Raji (cell line): Measurements from ENCODE around the gene ANKRD6.

ENCODE experiments used
- POLR2A ChIP-seq: IDR thresholded peaks from 2 replicates; pipeline ENCODE4 v1.6.1; 2011; ENCODE audit warnings: low read depth, low read length, control low read depth; ENCODE audit not compliant: insufficient read depth

Gene ANKRD6

GRCh38 chr6:89410231-89410761 is 22.7 kb upstream of the ANKRD6 start:
- no peak for TF ChIP-seq POLR2A

GRCh38 chr6:89410788-89411144 is 22.2 kb upstream of the ANKRD6 start:
- no peak for TF ChIP-seq POLR2A

- TF ChIP-seq POLR2A: no peak
These were observed 21.5 kb upstream of the ANKRD6 start for GRCh38 chr6:89411145-89412070.

GRCh38 chr6:89412071-89413005 is 20.6 kb upstream of the ANKRD6 start, which contains the start of gene RRAGD:
TSS of gene RRAGD (minus strand) at chr6:89412273. CDS start at chr6:89411993, 280 bp downstream.
- TF ChIP-seq POLR2A: no peak

GRCh38 chr6:89413006-89413400 is 19.9 kb upstream of the ANKRD6 start:
- no peak for TF ChIP-seq POLR2A

GRCh38 chr6:89414215-89414614 is 18.7 kb upstream of the ANKRD6 start:
- TF ChIP-seq POLR2A: no peak

GRCh38 chr6:89415185-89415584 is 17.8 kb upstream of the ANKRD6 start:
- TF ChIP-seq POLR2A: no peak

- no peak for TF ChIP-seq POLR2A
These were observed 16.2 kb upstream of the ANKRD6 start for GRCh38 chr6:89416796-89417195.

- TF ChIP-seq POLR2A: no peak
These were observed 2.6 kb upstream of the ANKRD6 start for GRCh38 chr6:89430201-89430962.

- no peak for TF ChIP-seq POLR2A
These were observed 549 bp downstream of the ANKRD6 start for GRCh38 chr6:89433252-89434149.

GRCh38 chr6:89434150-89434499 is 1.2 kb downstream of the ANKRD6 start:
- no peak for TF ChIP-seq POLR2A

- TF ChIP-seq POLR2A: no peak
These were observed 2.0 kb downstream of the ANKRD6 start for GRCh38 chr6:89434954-89435353.

GRCh38 chr6:89436226-89436625 is 3.3 kb downstream of the ANKRD6 start:
- no peak for TF ChIP-seq POLR2A

- TF ChIP-seq POLR2A: no peak
These were observed 5.3 kb downstream of the ANKRD6 start for GRCh38 chr6:89438248-89438647.
